K562 (cell line): ENCODE data around the gene CYSTM1. TPM values are rescaled to one million over a fixed set of nuclear protein-coding genes. Genes with fewer than 3 reads are reported as not detected.

Experiments
- ETV6 ChIP-seq, 3 experiments: fragments of 150-350 bp in 1 of 3; sonication (generic) in 1 of 3; formaldehyde crosslinking in 1 of 3; IDR thresholded peaks; 2 replicates each; pipeline versions ENCODE4 v1.6.1 to v1.8.0; 2014 to 2022; ENCODE audit warnings: borderline replicate concordance in 2 of 3, low read depth in 2 of 3, antibody characterized with exemption in 1 of 3, low read length in 1 of 3, mild to moderate bottlenecking in 1 of 3, missing genetic modification reagents in 1 of 3
- HNRNPK ChIP-seq: fragments of 200-400 bp; formaldehyde crosslinking; IDR thresholded peaks from one replicate; pipeline ENCODE4 v1.6.1; 2018; ENCODE audit warnings: mild to moderate bottlenecking, low read depth, low read length; ENCODE audit not compliant: poor library complexity, severe bottlenecking
- JUND ChIP-seq, 2 experiments: IDR thresholded peaks; 2 replicates in 1 of 2; 3 replicates in 1 of 2; pipeline ENCODE4 v1.6.1; 2011; ENCODE audit warnings: borderline replicate concordance in 2 of 2, low read depth in 2 of 2, low read length in 2 of 2, improper control_type of control experiment in 1 of 2, missing biosample characterization in 1 of 2, missing genetic modification characterization in 1 of 2, missing genetic modification reagents in 1 of 2
- MTA3 ChIP-seq: fragments of 450-650 bp; formaldehyde crosslinking; IDR thresholded peaks from 2 replicates; pipeline ENCODE4 v1.6.1; 2017; ENCODE audit warnings: mild to moderate bottlenecking, borderline replicate concordance
- NR3C1 ChIP-seq: sonication (generic); formaldehyde crosslinking; IDR thresholded peaks from 2 replicates; pipeline ENCODE4 v1.8.1; 2022; ENCODE audit warnings: missing genetic modification reagents
- PYGO2 ChIP-seq: fragments of 450-650 bp; IDR thresholded peaks from 2 replicates; pipeline ENCODE4 v1.6.1; 2016; ENCODE audit warnings: mild to moderate bottlenecking, missing genetic modification characterization, moderate library complexity, missing compliant biosample characterization
- TFAM ChIP-seq: fragments of 250-450 bp; sonication (Bioruptor Pico); conservative IDR thresholded peaks from 2 replicates; pipeline ENCODE4 v1.5.0; 2021; ENCODE audit warnings: mild to moderate bottlenecking, moderate library complexity
- YY1 ChIP-seq, 3 experiments: IDR thresholded peaks; 2 replicates each; pipeline ENCODE4 v1.6.1; 2011; ENCODE audit warnings: low read length in 2 of 3, mild to moderate bottlenecking in 2 of 3, moderate library complexity in 2 of 3, borderline replicate concordance in 1 of 3, control low read depth in 1 of 3, low read depth in 1 of 3; ENCODE audit not compliant: insufficient read depth in 3 of 3, insufficient replicate concordance in 2 of 3, control insufficient read depth in 1 of 3, insufficient read length in 1 of 3; ENCODE audit errors: extremely low read depth in 1 of 3
- ZFPM2 ChIP-seq: fragments of 250-450 bp; sonication (Bioruptor Pico); IDR thresholded peaks from 2 replicates; pipeline ENCODE4 v1.5.1; 2022; ENCODE audit warnings: mild to moderate bottlenecking
- ZNF146 ChIP-seq: IDR thresholded peaks from one replicate; pipeline ENCODE4 v1.6.1; 2018; ENCODE audit warnings: missing compliant biosample characterization; ENCODE audit not compliant: unreplicated experiment
- ZNF778 ChIP-seq: fragments of 450-650 bp; formaldehyde crosslinking; IDR thresholded peaks from 2 replicates; pipeline ENCODE4 v1.4.0; 2020; ENCODE audit warnings: mild to moderate bottlenecking, moderate library complexity
- polyA plus RNA-seq, 8 experiments: library from polyadenylated mRNA; depleted of rRNA in 4 of 8; stranded (reverse) in 5 of 8; unstranded in 3 of 8; fragments of >200 nt; fragmentation: Nextera tagmentation in 2 of 8; fragmentation: Illumina TruSeq in 1 of 8; extraction: Ambion mirVana in 2 of 8; extraction: Trizol in 1 of 8; gene quantifications; 2 replicates each; pipeline versions ENCODE4 v1.2.1 to v1.2.3, GENCODE V29; 2011 to 2014; ENCODE audit warnings: inconsistent platforms in 1 of 8, missing spikeins in 1 of 8
- total RNA-seq, 7 experiments: library from RNA; depleted of rRNA in 6 of 7; stranded (reverse); fragments of >200 nt in 6 of 7; fragmentation: Illumina TruSeq in 2 of 7; extraction: Trizol in 2 of 7; gene quantifications; 2 replicates each; pipeline versions ENCODE4 v1.2.1 to v1.2.3, GENCODE V29; 2011 to 2021; ENCODE audit warnings: low replicate concordance in 1 of 7

The CYSTM1 gene
- total and polyA plus RNA-seq, 9 of the 15 experiments (the other 6 are each of a cell fraction or from before 2014, with no cell fraction given), result 76.1 to 422 (median 108) TPM

DNA sequence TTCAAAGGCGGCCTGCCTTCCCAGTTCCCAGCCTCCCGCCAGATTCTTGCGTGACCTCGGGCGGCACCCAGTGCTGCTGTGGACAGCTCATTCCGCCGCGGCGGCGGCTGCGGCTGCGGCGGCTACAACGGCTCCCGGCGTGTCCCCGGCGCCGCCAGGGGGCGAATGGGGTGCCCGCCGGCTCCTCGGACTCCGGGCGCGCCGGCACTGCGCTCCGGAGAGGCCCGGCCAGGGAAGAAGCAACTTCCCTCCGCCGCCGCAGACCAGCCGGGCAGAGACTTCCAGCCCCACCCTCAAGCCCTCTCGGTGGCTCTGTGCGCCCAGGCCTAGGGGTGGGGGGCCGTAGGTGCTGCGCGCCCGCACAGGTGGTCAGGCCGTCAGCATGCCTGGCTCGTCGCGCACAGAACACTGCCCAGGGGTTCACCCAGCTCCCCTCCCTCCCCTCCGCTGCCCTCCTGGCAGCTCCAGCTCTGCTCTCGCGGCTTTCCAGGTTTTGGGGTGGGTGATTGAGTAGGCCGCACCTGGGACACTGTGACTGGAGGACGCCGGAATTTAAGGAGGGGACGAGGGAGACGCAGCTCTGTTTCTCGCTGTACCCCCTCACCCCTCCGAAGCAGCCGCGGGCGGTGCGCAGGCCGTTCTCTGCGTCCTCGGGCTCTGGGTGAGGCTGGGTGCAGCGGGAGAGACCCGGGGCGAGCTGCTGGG lies 29.0 kb upstream of the CYSTM1 start (continued):
- TF ChIP-seq PYGO2 (tag) (no peak), ZFPM2 (CRISPR knock-in tag) (no peak), YY1 (IDR thresholded peaks at IDR 0.05; ENCODE audit: borderline replicate concordance in 1 of 3, control insufficient read depth in 1 of 3, extremely low read depth in 1 of 3, insufficient read depth in 3 of 3, insufficient read length in 1 of 3, insufficient replicate concordance in 2 of 3, low read depth in 1 of 3, low read length in 2 of 3) (peak in 2 of 3 experiments; percentile 21 to 60), JUND (IDR thresholded peaks at IDR 0.05; ENCODE audit: borderline replicate concordance, low read depth, low read length) (0 out of 2 replicates have a peak, but pooled peaks have one; percentile 5), JUND (tag; IDR thresholded peaks at IDR 0.05; ENCODE audit: borderline replicate concordance, low read depth, low read length) (no peak), NR3C1 (CRISPR knock-in tag) (no peak), ZNF146 (CRISPR knock-in tag) (no peak), ZNF778 (CRISPR knock-in tag) (no peak), HNRNPK (no peak), TFAM (no peak), ETV6 (IDR thresholded peaks at IDR 0.05; ENCODE audit: borderline replicate concordance in 1 of 2, low read depth in 2 of 2, low read length in 1 of 2) (no peak), ETV6 (CRISPR knock-in tag; IDR thresholded peaks at IDR 0.05; ENCODE audit: borderline replicate concordance) (no peak), MTA3 (peak; percentile 47; the same call in 1 of the 2 replicates)
